IMR-90 (cell line): Measurements from ENCODE around the gene SLC25A26. TPM values are rescaled to one million over a fixed set of nuclear protein-coding genes. Genes with fewer than 3 reads are reported as not detected.

Experiments used
- ATAC-seq: fragments of 200-7000 bp; cut with Tn5 transposase; 2 replicates; pipeline ENCODE4 v1.9.1; 2020; ENCODE audit warnings: low read depth, mild to moderate bottlenecking, moderate library complexity
- BruUV-seq: library from RNA; stranded (reverse); fragments of 400-500 nt; replicated peaks from 2 replicates; lab custom pipeline; 2021; lab: Mats Ljungman, UMichigan
- CTCF ChIA-PET: fragments of 300-600 bp; formaldehyde crosslinking; extraction: SDS; loops from one replicate; lab custom pipeline; 2021; ENCODE audit warnings: antibody characterized with exemption; lab: Yijun Ruan, JAX
- POLR2A ChIA-PET: fragments of 300-600 bp; sonication (Branson Sonifier 250); formaldehyde crosslinking; loops from one replicate; lab custom pipeline; 2022; ENCODE audit warnings: antibody characterized with exemption; ENCODE audit not compliant: unreplicated experiment; lab: Charles Lee
- DNase-seq: peaks from one replicate; pipeline ENCODE4 v3.0.0; 2013
- H2AFZ ChIP-seq: replicated peaks from 2 replicates; pipeline ENCODE3; 2013; ENCODE audit warnings: low read length, mild to moderate bottlenecking; ENCODE audit not compliant: poor library complexity
- H2AK5ac ChIP-seq: 2 replicates; pipeline ENCODE4 v1.6.1; 2013; ENCODE audit warnings: low read depth, low read length, inconsistent platforms
- H2AK9ac ChIP-seq: replicated peaks from 2 replicates; pipeline ENCODE3; 2013; ENCODE audit warnings: mild to moderate bottlenecking, low read depth, low read length, moderate library complexity; ENCODE audit not compliant: poor library complexity
- H2BK120ac ChIP-seq: 2 replicates; pipeline ENCODE4 v1.6.1; 2013; ENCODE audit warnings: low read depth, low read length, inconsistent platforms
- H2BK15ac ChIP-seq: 3 replicates; pipeline ENCODE4 v1.6.1; 2013; ENCODE audit warnings: low read depth, low read length, inconsistent platforms
- H2BK20ac ChIP-seq: 2 replicates; pipeline ENCODE4 v1.6.1; 2013; ENCODE audit warnings: low read depth, mild to moderate bottlenecking, inconsistent platforms, low read length, moderate library complexity
- H2BK5ac ChIP-seq: 2 replicates; pipeline ENCODE4 v1.6.1; 2013; ENCODE audit warnings: mild to moderate bottlenecking, low read depth, low read length, inconsistent platforms; ENCODE audit not compliant: poor library complexity, severe bottlenecking
- H3K14ac ChIP-seq: replicated peaks from 2 replicates; pipeline ENCODE4 v1.6.1; 2013; ENCODE audit warnings: low read depth, low read length, inconsistent platforms
- H3K18ac ChIP-seq: 2 replicates; pipeline ENCODE4 v1.6.1; 2013; ENCODE audit warnings: low read depth, low read length, control low read depth
- H3K23ac ChIP-seq: 2 replicates; pipeline ENCODE4 v1.6.1; 2013; ENCODE audit warnings: low read depth, low read length, inconsistent platforms
- H3K27ac ChIP-seq: 2 replicates; pipeline ENCODE4 v1.5.1; 2013; ENCODE audit warnings: mild to moderate bottlenecking, control low read depth, low read length; ENCODE audit not compliant: insufficient read depth
- H3K27me3 ChIP-seq: 2 replicates; pipeline ENCODE4 v1.6.1; 2013; ENCODE audit warnings: low read length; ENCODE audit not compliant: control insufficient read depth, insufficient read depth
- H3K36me3 ChIP-seq: 2 replicates; pipeline ENCODE4 v1.6.1; 2013; ENCODE audit warnings: low read length, mixed read lengths; ENCODE audit not compliant: control insufficient read depth, insufficient read depth
- H3K4ac ChIP-seq: 2 replicates; pipeline ENCODE4 v1.6.1; 2013; ENCODE audit warnings: low read depth, low read length, inconsistent platforms
- H3K4me1 ChIP-seq: 2 replicates; pipeline ENCODE4 v1.6.1; 2013; ENCODE audit warnings: low read length, mixed read lengths; ENCODE audit not compliant: control insufficient read depth, insufficient read depth
- H3K4me2 ChIP-seq: 2 replicates; pipeline ENCODE4 v1.6.1; 2013; ENCODE audit warnings: low read depth, mild to moderate bottlenecking, control low read depth, low read length, moderate library complexity
- H3K4me3 ChIP-seq: 2 replicates; pipeline ENCODE4 v1.5.1; 2013; ENCODE audit warnings: low read depth, mild to moderate bottlenecking, control low read depth, low read length, moderate library complexity; ENCODE audit not compliant: insufficient read depth
- H3K56ac ChIP-seq: 2 replicates; pipeline ENCODE4 v1.6.1; 2013; ENCODE audit warnings: low read length, inconsistent platforms; ENCODE audit not compliant: insufficient read depth; ENCODE audit errors: extremely low read depth
- H3K79me1 ChIP-seq, 2 experiments: 2 replicates each; pipeline ENCODE4 v1.6.1; 2013; ENCODE audit warnings: low read length in 2 of 2, inconsistent platforms in 1 of 2, low read depth in 1 of 2
- H3K9ac ChIP-seq: 2 replicates; pipeline ENCODE4 v1.6.1; 2013; ENCODE audit warnings: low read depth, low read length, control low read depth
- H3K9me1 ChIP-seq: 2 replicates; pipeline ENCODE4 v1.6.1; 2013; ENCODE audit warnings: low read length, inconsistent platforms; ENCODE audit not compliant: insufficient read depth
- H3K9me3 ChIP-seq: 2 replicates; pipeline ENCODE4 v1.6.1; 2013; ENCODE audit warnings: low read length; ENCODE audit not compliant: control insufficient read depth, insufficient read depth
- H4K20me1 ChIP-seq: 2 replicates; pipeline ENCODE4 v1.6.1; 2013; ENCODE audit warnings: low read length, inconsistent platforms; ENCODE audit not compliant: insufficient read depth
- H4K5ac ChIP-seq: 2 replicates; pipeline ENCODE4 v1.6.1; 2013; ENCODE audit warnings: mild to moderate bottlenecking, low read depth, low read length, control low read depth
- H4K8ac ChIP-seq, 2 experiments: 2 replicates each; pipeline ENCODE4 v1.6.1; 2013; ENCODE audit warnings: low read depth in 2 of 2, low read length in 2 of 2, control low read depth in 1 of 2, inconsistent platforms in 1 of 2
- H4K91ac ChIP-seq: 2 replicates; pipeline ENCODE4 v1.6.1; 2013; ENCODE audit warnings: low read depth, low read length, inconsistent platforms; ENCODE audit not compliant: insufficient read depth
- MAFK ChIP-seq: IDR thresholded peaks from 2 replicates; pipeline ENCODE4 v1.6.1; 2012; ENCODE audit warnings: low read depth, low read length, improper control_type of control experiment
- NFE2L2 ChIP-seq: fragments of 150-350 bp; IDR thresholded peaks from 2 replicates; pipeline ENCODE4 v1.6.1; 2016; ENCODE audit warnings: low read depth, mild to moderate bottlenecking, low read length
- USF2 ChIP-seq: fragments of 150-350 bp; IDR thresholded peaks from 2 replicates; pipeline ENCODE4 v1.6.1; 2017; ENCODE audit warnings: mild to moderate bottlenecking, antibody characterized with exemption, low read length, low read depth
- WGBS, 2 experiments: methylation state at CpG; one replicate each; pipeline versions ENCODE4 v1.1.5 to v1.1.7; 2013; ENCODE audit warnings: missing lambda C conversion rate in 2 of 2; ENCODE audit not compliant: insufficient read length in 1 of 2; ENCODE audit errors: extremely low coverage in 2 of 2; 5-methylcytosine and 5-hydroxymethylcytosine counted together
- dilution Hi-C: fragments of 300-500 bp; cut with HindIII; formaldehyde crosslinking; loops from one replicate; pipeline ENCODE4 v1.14.3; 2018; ENCODE audit warnings: low sequenced_read_pairs; ENCODE audit not compliant: unreplicated experiment
- in situ Hi-C: fragments of 300-500 bp; cut with MboI; formaldehyde crosslinking; loops from 3 replicates; pipeline ENCODE4 v1.14.3; 2019; ENCODE audit warnings: low sequenced_read_pairs, inconsistent platforms, mixed read lengths
- intact Hi-C: fragments of 100-400 bp; cut with micrococcal nuclease; formaldehyde crosslinking; loops from 2 replicates; pipeline ENCODE4 v1.10.0; 2022
- polyA plus RNA-seq, 3 experiments: library from polyadenylated mRNA; depleted of rRNA; stranded (reverse); fragments of >200 nt; gene quantifications; 2 replicates each; pipeline ENCODE4 v1.2.3, GENCODE V29; 2012; ENCODE audit warnings: low replicate concordance in 1 of 3
- total RNA-seq: library from RNA; depleted of rRNA; stranded (reverse); fragments of >200 nt; gene quantifications from 2 replicates; pipeline ENCODE4 v1.2.3, GENCODE V29; 2012

SLC25A26 gene
- total and polyA plus RNA-seq, 2 of the 4 experiments (the other 2 are of a cell fraction): 10.9 to 12.7 TPM

- peaks cover 7% of the 10 kb centered on the region for H3K9me1 ChIP-seq
- H4K91ac ChIP-seq: no peak overlapping the region
- no peaks in the 10 kb centered on the region; a peak in 2 of 4 replicates for H3K79me1 ChIP-seq
- H4K20me1 ChIP-seq: no peaks in the 10 kb centered on the region
- H4K8ac ChIP-seq: no peak overlapping the region
- H2BK15ac ChIP-seq: no peak overlapping the region
- no peak overlapping the region for H3K9ac ChIP-seq
- no peaks in the 10 kb centered on the region for H3K9me3 ChIP-seq
- no peak overlapping the region for H2BK120ac ChIP-seq
- H3K23ac ChIP-seq: no peak overlapping the region
- H3K27me3 ChIP-seq: no peaks in the 10 kb centered on the region
- no peak overlapping the region for H3K4ac ChIP-seq
- WGBS, 2 experiments: no CpG with 5 or more reads among the region's 8 CpGs
- no TSS peak for BruUV-seq
- no peak overlapping the region for H2BK5ac ChIP-seq
- no peak overlapping the region for H3K27ac ChIP-seq
- no peak overlapping the region for H3K18ac ChIP-seq
- CTCF ChIA-PET: interaction anchor here (1.1 kb wide), 1 partner anchor 58 kb away, joined by 4 read pairs; no protein-coding TSS in a partner anchor
- no peak overlapping the region for H2AK5ac ChIP-seq
- dilution Hi-C loops: no loop called here
- no peak overlapping the region for H2AK9ac ChIP-seq
- ATAC-seq (peak; percentile 18; the same call in 1 of the 2 replicates), DNase-seq (peak; percentile 61)
- no peak overlapping the region for H3K56ac ChIP-seq
- H3K4me2 ChIP-seq: no peak overlapping the region
- peaks cover 5% of the 10 kb centered on the region for H3K4me1 ChIP-seq
- in situ Hi-C loops: no loop called here
- intact Hi-C loops: loop anchor here (5.0 kb wide), 1 partner anchor 53 kb away; no protein-coding TSS in a partner anchor
- TF ChIP-seq MAFK (no peak), NFE2L2 (no peak), USF2 (no peak)
- H3K14ac ChIP-seq: no peak overlapping the region
- no peak overlapping the region for H3K4me3 ChIP-seq
- POLR2A ChIA-PET: no interaction called here
- H3K36me3 ChIP-seq: no peaks in the 10 kb centered on the region
- H2AFZ ChIP-seq: no peak overlapping the region
- H2BK20ac ChIP-seq: no peak overlapping the region
- H4K5ac ChIP-seq: no peak overlapping the region
These were observed 129.8 kb downstream of the SLC25A26 start for GRCh38 chr3:66350601-66351000.
